HL-60/S4 treated with phorbol 12-myristate 13-acetate at 8.2 ng/mL for 4 days and 3 days (cell line): ENCODE measurements around the gene ANKH.
"Not testable (repeated sequence)": the region's sequence is repeated elsewhere in the genome, so short reads cannot be mapped to it uniquely, and the experiment has no call there.

Source experiments
- in situ Hi-C: fragments of 300-500 bp; cut with MboI; formaldehyde crosslinking; loops from 2 replicates; pipeline ENCODE4 v1.15.0; 2022; ENCODE audit warnings: low sequenced_read_pairs

Gene ANKH

GRCh38 chr5:14797385-14797784 lies 74.2 kb downstream of the ANKH start:
- in situ Hi-C loops = not testable (repeated sequence)

GRCh38 chr5:14794583-14795230 lies 76.9 kb downstream of the ANKH start:
- in situ Hi-C loops = no loop called here

- in situ Hi-C loops = no loop called here
These were observed 77.7 kb downstream of the ANKH start for GRCh38 chr5:14793851-14794250.

GRCh38 chr5:14790911-14791310 lies 80.7 kb downstream of the ANKH start:
- in situ Hi-C loops = no loop called here

- in situ Hi-C loops = no loop called here
These were observed 81.4 kb downstream of the ANKH start for GRCh38 chr5:14790220-14790619.

GRCh38 chr5:14787801-14788579 lies 83.6 kb downstream of the ANKH start:
- in situ Hi-C loops = no loop called here

- in situ Hi-C loops = no loop called here
These were observed 87.9 kb downstream of the ANKH start for GRCh38 chr5:14783691-14784090.

GRCh38 chr5:14782591-14782990 lies 89.0 kb downstream of the ANKH start:
- in situ Hi-C loops = no loop called here

GRCh38 chr5:14781106-14781505 lies 90.5 kb downstream of the ANKH start:
- in situ Hi-C loops = no loop called here

GRCh38 chr5:14779975-14780374 lies 91.6 kb downstream of the ANKH start:
- in situ Hi-C loops = no loop called here

- in situ Hi-C loops = no loop called here
These were observed 92.8 kb downstream of the ANKH start for GRCh38 chr5:14778792-14779070.

GRCh38 chr5:14777932-14778791 lies 93.4 kb downstream of the ANKH start:
- in situ Hi-C loops = no loop called here

- in situ Hi-C loops = no loop called here
These were observed 94.4 kb downstream of the ANKH start for GRCh38 chr5:14777187-14777586.

GRCh38 chr5:14776602-14777001 lies 95.0 kb downstream of the ANKH start:
- in situ Hi-C loops = no loop called here

GRCh38 chr5:14775857-14776256 lies 95.7 kb downstream of the ANKH start:
- in situ Hi-C loops = no loop called here

GRCh38 chr5:14773588-14773987 lies 98.0 kb downstream of the ANKH start:
- in situ Hi-C loops = no loop called here

- in situ Hi-C loops = no loop called here
These were observed 99.6 kb downstream of the ANKH start for GRCh38 chr5:14771972-14772371.

GRCh38 chr5:14771189-14771588 lies 100.4 kb downstream of the ANKH start:
- in situ Hi-C loops = no loop called here

GRCh38 chr5:14768508-14769365 lies 102.8 kb downstream of the ANKH start:
- in situ Hi-C loops = no loop called here

GRCh38 chr5:14767735-14768507 lies 103.7 kb downstream of the ANKH start:
- in situ Hi-C loops = no loop called here
